ENCODE results near the gene PRKCA. TPM values are rescaled to one million over a fixed set of nuclear protein-coding genes. Genes with fewer than 3 reads are reported as not detected.

Gene PRKCA
- polyA plus RNA-seq, 2 of the 4 experiments (the other 2 are of a cell fraction): 28.8 to 65.0 TPM

- no peak for ATAC-seq
- no peak for DNase-seq (ENCODE audit: low read depth in 1 of 2, low spot score in 1 of 2)
- Histone ChIP-seq H3K4me2 (peak overlapping the region; percentile 14), H3K9me3 (peaks cover 21% of the 10 kb centered on the region), H3K4me1 (peaks cover 29% of the 10 kb centered on the region), H3K27ac (peak overlapping the region; percentile 15 to 36; a peak in 2 of 6 replicates), H3K4me3 (no peak overlapping the region)
- FAIRE-seq: no peak
- TF ChIP-seq REST (IDR thresholded peaks at IDR 0.05) (no peak), FOXS1 (CRISPR knock-in tag; IDR thresholded peaks at IDR 0.05) (no peak), MAZ (IDR thresholded peaks at IDR 0.05; ENCODE audit: borderline replicate concordance, low read depth, low read length) (no peak), USF2 (IDR thresholded peaks at IDR 0.05) (no peak), TP53 (CRISPR knock-in tag; IDR thresholded peaks at IDR 0.05) (no peak), NR3C1 (IDR thresholded peaks at IDR 0.05) (no peak), PHF8 (IDR thresholded peaks at IDR 0.05; ENCODE audit: borderline replicate concordance, low read depth) (no peak), MAFK (IDR thresholded peaks at IDR 0.05; ENCODE audit: partially characterized antibody) (no peak), MYC (IDR thresholded peaks at IDR 0.05; ENCODE audit: borderline replicate concordance, low read length) (no peak), ZNF302 (CRISPR knock-in tag; IDR thresholded peaks at IDR 0.05) (no peak)
- CTCF ChIA-PET: interaction anchor here (0.6 to 1.4 kb wide), 2 partner anchors 43 to 251 kb away, joined by 3 read pairs; no protein-coding TSS in a partner anchor
- POLR2A ChIA-PET: interaction anchor here (0.5 to 1.1 kb wide), 2 partner anchors 145 to 248 kb away, joined by 4 to 7 read pairs; no protein-coding TSS in a partner anchor
Observed at GRCh38 chr17:66317629-66318028, 15.2 kb downstream of the PRKCA start.

- H3K27ac ChIP-seq: no peak overlapping the region
- peaks cover 26% of the 10 kb centered on the region for H3K9me3 ChIP-seq
- 89% methylated on average over 4 of the region's 4 CpGs for WGBS (ENCODE audit: missing lambda C conversion rate)
- no peak overlapping the region for H3K4me2 ChIP-seq
- peaks cover 17% of the 10 kb centered on the region for H3K4me1 ChIP-seq
- DNase-seq (ENCODE audit: low read depth in 1 of 2, low spot score in 1 of 2): no peak
- ChIA-PET CTCF (interaction anchor here (0.7 kb wide), 2 partner anchors 62 to 221 kb away, joined by 3 to 4 read pairs; no protein-coding TSS in a partner anchor), POLR2A (no interaction called here)
- TF ChIP-seq RCOR1 (IDR thresholded peaks at IDR 0.05; ENCODE audit: low read depth, low read length) (no peak), RNF2 (IDR thresholded peaks at IDR 0.05; ENCODE audit: borderline replicate concordance, low read depth) (no peak), RAD21 (conservative IDR thresholded peaks at IDR 0.05 in 1 of 2, IDR thresholded peaks at IDR 0.05 in 1 of 2) (no peak), USF2 (IDR thresholded peaks at IDR 0.05) (no peak), ZSCAN20 (CRISPR knock-in tag; IDR thresholded peaks at IDR 0.05) (no peak), EHF (CRISPR knock-in tag; IDR thresholded peaks at IDR 0.05) (no peak), GATA3 (IDR thresholded peaks at IDR 0.05; ENCODE audit: borderline replicate concordance) (no peak), PHF8 (IDR thresholded peaks at IDR 0.05; ENCODE audit: borderline replicate concordance, low read depth) (no peak), FOSB (CRISPR knock-in tag; IDR thresholded peaks at IDR 0.05) (no peak), MAFK (IDR thresholded peaks at IDR 0.05; ENCODE audit: partially characterized antibody) (no peak), KDM5A (IDR thresholded peaks at IDR 0.05) (no peak), SMC3 (IDR thresholded peaks at IDR 0.05) (no peak)
- no peak for ATAC-seq
- H3K4me3 ChIP-seq: no peak overlapping the region
- no peak for FAIRE-seq
Observed at GRCh38 chr17:66319226-66319625, 16.8 kb downstream of the PRKCA start.
